Thyroid gland (tissue), 4 donors: ENCODE measurements around the gene PRPF6.
"Not testable (repeated sequence)": the region's sequence is repeated elsewhere in the genome, so short reads cannot be mapped to it uniquely, and the experiment has no call there.

ENCODE experiments used
- POLR2A ChIP-seq, 2 donors: fragments of 450-650 bp; IDR thresholded peaks; one replicate each; pipeline ENCODE4 v1.6.1; 2017; ENCODE audit warnings: antibody characterized with exemption in 2 of 2, mild to moderate bottlenecking in 2 of 2, moderate library complexity in 1 of 2
- TF ChIP-seq, protein P1 (sequence below), 6 experiments: fragments of 200-600 bp in 3 of 6; fragments of 450-650 bp in 3 of 6; sonication (generic) in 3 of 6; IDR thresholded peaks; one replicate each; pipeline ENCODE4 v1.5.1; 2016 to 2019; ENCODE audit warnings: antibody characterized with exemption in 6 of 6, mild to moderate bottlenecking in 2 of 6, inconsistent platforms in 1 of 6, moderate library complexity in 1 of 6

DNA sequence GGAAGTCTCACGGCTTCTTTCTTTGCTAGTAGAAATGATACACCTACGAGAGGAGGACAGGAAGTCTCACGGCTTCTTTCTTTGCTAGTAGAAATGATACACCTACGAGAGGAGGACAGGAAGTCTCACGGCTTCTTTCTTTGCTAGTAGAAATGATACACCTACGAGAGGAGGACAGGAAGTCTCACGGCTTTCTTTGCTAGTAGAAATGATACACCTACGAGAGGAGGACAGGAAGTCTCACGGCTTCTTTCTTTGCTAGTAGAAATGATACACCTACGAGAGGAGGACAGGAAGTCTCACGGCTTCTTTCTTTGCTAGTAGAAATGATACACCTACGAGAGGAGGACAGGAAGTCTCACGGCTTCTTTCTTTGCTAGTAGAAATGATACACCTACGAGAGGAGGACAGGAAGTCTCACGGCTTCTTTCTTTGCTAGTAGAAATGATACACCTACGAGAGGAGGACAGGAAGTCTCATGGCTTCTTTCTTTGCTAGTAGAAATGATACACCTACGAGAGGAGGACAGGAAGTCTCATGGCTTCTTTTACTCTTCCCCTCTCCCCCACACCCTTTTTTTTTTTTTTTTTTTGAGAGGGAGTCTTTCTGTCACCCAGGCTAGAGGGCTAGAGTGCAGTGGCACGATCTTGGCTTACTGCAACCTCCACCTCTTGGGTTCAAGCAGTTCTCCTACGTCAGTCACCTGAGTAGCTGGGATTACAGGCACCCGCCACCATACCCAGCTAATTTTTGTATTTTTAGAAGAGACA, 31.6 kb downstream of the PRPF6 start:
- TF ChIP-seq, protein P1, sequence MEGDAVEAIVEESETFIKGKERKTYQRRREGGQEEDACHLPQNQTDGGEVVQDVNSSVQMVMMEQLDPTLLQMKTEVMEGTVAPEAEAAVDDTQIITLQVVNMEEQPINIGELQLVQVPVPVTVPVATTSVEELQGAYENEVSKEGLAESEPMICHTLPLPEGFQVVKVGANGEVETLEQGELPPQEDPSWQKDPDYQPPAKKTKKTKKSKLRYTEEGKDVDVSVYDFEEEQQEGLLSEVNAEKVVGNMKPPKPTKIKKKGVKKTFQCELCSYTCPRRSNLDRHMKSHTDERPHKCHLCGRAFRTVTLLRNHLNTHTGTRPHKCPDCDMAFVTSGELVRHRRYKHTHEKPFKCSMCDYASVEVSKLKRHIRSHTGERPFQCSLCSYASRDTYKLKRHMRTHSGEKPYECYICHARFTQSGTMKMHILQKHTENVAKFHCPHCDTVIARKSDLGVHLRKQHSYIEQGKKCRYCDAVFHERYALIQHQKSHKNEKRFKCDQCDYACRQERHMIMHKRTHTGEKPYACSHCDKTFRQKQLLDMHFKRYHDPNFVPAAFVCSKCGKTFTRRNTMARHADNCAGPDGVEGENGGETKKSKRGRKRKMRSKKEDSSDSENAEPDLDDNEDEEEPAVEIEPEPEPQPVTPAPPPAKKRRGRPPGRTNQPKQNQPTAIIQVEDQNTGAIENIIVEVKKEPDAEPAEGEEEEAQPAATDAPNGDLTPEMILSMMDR (IDR thresholded peaks at IDR 0.05): not testable (repeated sequence)
- not testable (repeated sequence) for TF ChIP-seq POLR2A (IDR thresholded peaks at IDR 0.05)
